Measurements from ENCODE around the gene WDR93.
A peak's percentile ranks its signal among the peaks of the same experiment; 100 is the strongest.

WDR93 gene

DNA sequence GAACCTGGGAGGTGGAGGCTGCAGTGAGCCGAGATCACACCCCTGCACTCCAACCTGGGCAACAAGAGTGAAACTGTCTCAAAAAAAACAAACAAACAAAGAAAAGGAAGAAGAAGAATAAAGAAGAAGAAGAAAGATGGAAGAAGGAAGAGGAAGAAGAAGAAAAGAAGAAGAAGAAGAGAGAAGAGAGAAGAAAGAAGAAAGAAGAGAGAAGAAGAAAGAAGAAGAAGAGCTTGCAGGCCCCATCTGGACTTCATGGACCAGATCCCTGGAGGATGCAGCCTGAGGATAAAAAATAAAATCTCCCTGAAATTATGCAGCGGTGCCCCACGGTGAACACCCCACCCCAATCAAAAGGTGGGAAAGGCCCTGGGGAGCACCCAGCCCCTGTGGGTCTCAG is 69.2 kb downstream of the WDR93 start:
- Histone ChIP-seq H3K27ac (no peak overlapping the region), H3K4me3 (no peak overlapping the region), H3K36me3 (ENCODE audit: insufficient read depth, low read length) (no peaks in the 10 kb centered on the region), H3K9ac (ENCODE audit: insufficient read length) (no peak overlapping the region), H3K9me3 (ENCODE audit: low read depth, low read length) (no peaks in the 10 kb centered on the region)
- TF ChIP-seq FOXP2 (optimal IDR thresholded peaks at IDR 0.05; ENCODE audit: control extremely low read depth, extremely low read length, insufficient read depth) (no peak), EZH2 (IDR thresholded peaks at IDR 0.05) (no peak), POLR2AphosphoS5 (IDR thresholded peaks at IDR 0.05; ENCODE audit: borderline replicate concordance, low read depth, low read length) (no peak)
- DNase-seq (ENCODE audit: low read depth, low spot score) = no peak

DNA sequence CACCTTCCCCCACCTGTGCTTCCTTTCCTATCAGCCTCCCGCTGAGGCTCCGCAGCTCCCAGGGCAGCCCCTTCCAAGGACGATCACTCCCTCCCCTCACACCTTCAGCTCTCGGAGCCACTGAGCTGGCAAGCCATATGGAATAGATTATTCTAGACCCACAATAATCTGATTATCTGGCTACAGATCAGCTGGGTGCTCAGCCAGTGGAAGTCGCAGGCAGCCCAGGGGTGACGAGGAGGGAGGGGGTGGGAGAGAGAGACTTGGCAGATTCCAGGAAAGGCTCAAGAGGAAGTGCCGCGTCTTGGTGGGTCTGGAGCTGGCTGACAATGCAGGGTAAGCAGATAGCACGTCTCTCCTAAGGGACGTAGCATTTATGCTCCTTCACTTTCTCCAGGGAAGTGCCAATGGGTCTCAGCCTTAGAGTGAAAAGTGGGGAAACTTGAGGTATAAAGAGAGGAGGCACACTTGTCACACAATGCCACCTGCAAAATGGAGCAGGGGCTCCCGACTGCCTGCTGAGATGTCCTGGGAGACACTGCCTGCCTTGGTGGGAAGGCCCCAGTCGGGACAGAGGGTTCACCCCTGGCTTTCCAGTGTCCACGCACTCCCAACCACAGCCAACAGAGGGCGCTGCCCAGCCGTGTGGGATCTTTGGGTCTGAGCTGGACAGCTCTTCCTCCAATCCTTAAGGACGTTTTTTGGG is 69.8 kb downstream of the WDR93 start:
- Histone ChIP-seq H3K36me3 (ENCODE audit: insufficient read depth, low read length) (no peaks in the 10 kb centered on the region), H3K9me3 (ENCODE audit: low read depth, low read length) (no peaks in the 10 kb centered on the region), H3K4me3 (peak overlapping the region; percentile 41), H3K9ac (ENCODE audit: insufficient read length) (no peak overlapping the region), H3K27ac (no peak overlapping the region)
- DNase-seq (ENCODE audit: low read depth, low spot score) = no peak
- TF ChIP-seq EZH2 (IDR thresholded peaks at IDR 0.05) (no peak), FOXP2 (optimal IDR thresholded peaks at IDR 0.05; ENCODE audit: control extremely low read depth, extremely low read length, insufficient read depth) (no peak), POLR2AphosphoS5 (IDR thresholded peaks at IDR 0.05; ENCODE audit: borderline replicate concordance, low read depth, low read length) (no peak)

DNA sequence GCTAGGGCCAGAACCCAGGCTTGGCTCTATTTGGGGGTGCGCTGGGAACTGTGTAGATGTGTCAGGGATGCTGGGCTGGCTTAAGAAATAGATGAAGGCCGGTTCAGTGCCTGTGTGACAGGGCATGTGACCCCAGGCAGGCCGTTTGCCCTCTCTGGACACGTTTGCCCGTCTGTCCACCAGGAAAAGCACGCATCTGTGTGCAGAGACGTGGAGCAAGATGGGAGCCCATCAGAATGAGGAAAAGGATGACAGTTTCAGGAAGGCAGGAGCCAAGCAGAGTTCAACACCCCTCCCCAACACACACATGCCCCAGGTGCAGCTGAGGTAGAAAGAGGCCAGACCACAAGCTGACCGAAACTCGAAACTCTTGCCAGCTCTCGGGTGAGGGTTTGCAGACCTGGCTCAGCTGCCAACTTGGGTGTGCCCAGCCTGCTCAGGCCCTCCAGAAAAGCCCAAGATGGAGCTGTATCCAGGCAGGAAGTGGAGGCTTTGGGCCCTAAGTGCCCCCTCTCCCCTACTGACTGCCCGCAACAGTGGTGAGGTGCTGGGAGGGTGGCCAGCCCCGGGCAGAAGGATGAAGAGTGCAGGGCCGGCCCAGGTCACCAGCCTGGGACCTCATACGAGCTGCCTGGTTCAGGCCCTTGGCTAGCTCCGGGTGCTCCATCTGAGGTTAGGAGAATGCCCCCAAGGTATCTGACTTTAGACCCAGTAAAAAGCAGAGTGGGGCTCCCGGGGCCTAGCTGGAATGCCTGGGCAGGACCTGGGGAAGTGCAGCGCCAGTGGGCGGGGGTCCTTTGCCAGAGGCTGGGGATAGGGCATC is 70.6 kb downstream of the WDR93 start:
- Histone ChIP-seq H3K9me3 (ENCODE audit: low read depth, low read length) (no peaks in the 10 kb centered on the region), H3K27ac (no peak overlapping the region), H3K36me3 (ENCODE audit: insufficient read depth, low read length) (no peaks in the 10 kb centered on the region), H3K4me3 (no peak overlapping the region), H3K9ac (ENCODE audit: insufficient read length) (no peak overlapping the region)
- no peak for TF ChIP-seq POLR2AphosphoS5 (IDR thresholded peaks at IDR 0.05; ENCODE audit: borderline replicate concordance, low read depth, low read length)
- TF ChIP-seq FOXP2 (optimal IDR thresholded peaks at IDR 0.05; ENCODE audit: control extremely low read depth, extremely low read length, insufficient read depth) = no peak
- TF ChIP-seq EZH2 (IDR thresholded peaks at IDR 0.05) = no peak
- no peak for DNase-seq (ENCODE audit: low read depth, low spot score)

DNA sequence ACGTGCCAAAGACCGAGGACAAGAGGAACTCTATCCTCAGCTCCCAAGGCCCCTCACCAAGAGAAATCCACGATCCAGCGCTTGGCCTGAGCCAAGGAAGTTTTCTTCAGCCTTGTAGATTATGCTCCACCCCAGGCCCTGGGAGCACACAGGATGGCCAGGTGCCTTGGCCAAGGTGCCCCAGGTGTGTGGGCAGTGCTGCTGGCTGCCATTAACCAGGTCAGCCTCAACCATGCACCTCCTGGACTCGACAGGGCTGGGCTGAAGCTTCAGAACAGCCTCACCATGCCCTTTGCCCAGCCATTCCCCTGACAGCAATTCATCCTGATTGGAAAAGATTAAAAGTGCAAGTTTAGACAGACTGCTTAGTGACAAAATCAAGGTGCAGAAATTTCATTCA is 71.3 kb downstream of the WDR93 start:
- no peak overlapping the region for H3K27ac ChIP-seq
- no peaks in the 10 kb centered on the region for H3K9me3 ChIP-seq (ENCODE audit: low read depth, low read length)
- DNase-seq (ENCODE audit: low read depth, low spot score) = no peak
- TF ChIP-seq FOXP2 (optimal IDR thresholded peaks at IDR 0.05; ENCODE audit: control extremely low read depth, extremely low read length, insufficient read depth) (no peak), EZH2 (IDR thresholded peaks at IDR 0.05) (no peak), POLR2AphosphoS5 (IDR thresholded peaks at IDR 0.05; ENCODE audit: borderline replicate concordance, low read depth, low read length) (no peak)
- no peak overlapping the region for H3K9ac ChIP-seq (ENCODE audit: insufficient read length)
- H3K36me3 ChIP-seq (ENCODE audit: insufficient read depth, low read length) = no peaks in the 10 kb centered on the region
- H3K4me3 ChIP-seq = no peak overlapping the region

DNA sequence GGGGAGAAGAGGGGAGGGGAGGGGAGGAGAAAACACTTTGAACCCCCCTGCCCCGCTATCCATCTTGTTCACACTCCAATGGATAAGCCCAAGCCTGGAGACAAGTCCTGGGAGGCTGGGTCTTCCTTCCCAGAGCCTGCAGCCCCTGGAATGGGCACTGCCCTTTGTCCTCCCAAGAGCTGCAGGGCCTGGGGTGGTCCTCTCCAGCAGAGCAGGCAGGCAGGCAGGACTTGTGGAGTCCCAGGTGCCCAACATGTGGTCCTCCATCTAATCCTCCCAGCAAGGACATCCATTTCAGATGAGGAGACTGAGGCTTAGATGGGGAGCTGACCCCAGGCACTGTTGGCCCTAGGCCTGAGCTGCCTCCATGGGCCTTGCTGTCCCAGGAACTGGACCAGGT is 75.1 kb downstream of the WDR93 start:
- Histone ChIP-seq H3K36me3 (ENCODE audit: insufficient read depth, low read length) (no peaks in the 10 kb centered on the region), H3K27ac (no peak overlapping the region), H3K9ac (ENCODE audit: insufficient read length) (no peak overlapping the region), H3K4me3 (no peak overlapping the region), H3K9me3 (ENCODE audit: low read depth, low read length) (no peaks in the 10 kb centered on the region)
- TF ChIP-seq POLR2AphosphoS5 (IDR thresholded peaks at IDR 0.05; ENCODE audit: borderline replicate concordance, low read depth, low read length) = no peak
- no peak for TF ChIP-seq FOXP2 (optimal IDR thresholded peaks at IDR 0.05; ENCODE audit: control extremely low read depth, extremely low read length, insufficient read depth)
- TF ChIP-seq EZH2 (IDR thresholded peaks at IDR 0.05) = no peak
- no peak for DNase-seq (ENCODE audit: low read depth, low spot score)

- DNase-seq (ENCODE audit: low read depth, low spot score) = no peak
- no peaks in the 10 kb centered on the region for H3K9me3 ChIP-seq (ENCODE audit: low read depth, low read length)
- H3K9ac ChIP-seq (ENCODE audit: insufficient read length) = no peak overlapping the region
- no peak overlapping the region for H3K4me3 ChIP-seq
- no peak overlapping the region for H3K27ac ChIP-seq
- no peaks in the 10 kb centered on the region for H3K36me3 ChIP-seq (ENCODE audit: insufficient read depth, low read length)
- no peak for TF ChIP-seq EZH2 (IDR thresholded peaks at IDR 0.05)
- no peak for TF ChIP-seq FOXP2 (optimal IDR thresholded peaks at IDR 0.05; ENCODE audit: control extremely low read depth, extremely low read length, insufficient read depth)
- TF ChIP-seq POLR2AphosphoS5 (IDR thresholded peaks at IDR 0.05; ENCODE audit: borderline replicate concordance, low read depth, low read length) = no peak
Observed at GRCh38 chr15:89766357-89767311, 76.0 kb downstream of the WDR93 start.

- no peak for DNase-seq (ENCODE audit: low read depth, low spot score)
- H3K9ac ChIP-seq (ENCODE audit: insufficient read length) = no peak overlapping the region
- H3K27ac ChIP-seq = no peak overlapping the region
Observed at GRCh38 chr15:89767411-89767915, 76.9 kb downstream of the WDR93 start.

More at GRCh38 chr15:89767411-89767915, 76.9 kb downstream of the WDR93 start:
- Histone ChIP-seq H3K4me3 (no peak overlapping the region), H3K36me3 (ENCODE audit: insufficient read depth, low read length) (no peaks in the 10 kb centered on the region), H3K9me3 (ENCODE audit: low read depth, low read length) (no peaks in the 10 kb centered on the region)
- TF ChIP-seq EZH2 (IDR thresholded peaks at IDR 0.05) (no peak), POLR2AphosphoS5 (IDR thresholded peaks at IDR 0.05; ENCODE audit: borderline replicate concordance, low read depth, low read length) (no peak), FOXP2 (optimal IDR thresholded peaks at IDR 0.05; ENCODE audit: control extremely low read depth, extremely low read length, insufficient read depth) (no peak)
